ENCODE data around the gene OR5AN1.
"Not testable (repeated sequence)": the region's sequence is repeated elsewhere in the genome, so short reads cannot be mapped to it uniquely, and the experiment has no call there.

OR5AN1 gene

GRCh38 chr11:59365232-59366018 is 6.7 kb downstream of the OR5AN1 start:
- H4K8ac ChIP-seq (ENCODE audit: low read depth, low read length) = no peak overlapping the region
- H2BK120ac ChIP-seq (ENCODE audit: insufficient read depth, low read length, poor library complexity) = no peak overlapping the region
- no peak overlapping the region for H4K12ac ChIP-seq (ENCODE audit: low read depth, low read length)
- no peak overlapping the region for H3K23ac ChIP-seq (ENCODE audit: low read length)
- H3K79me1 ChIP-seq (ENCODE audit: low read length) = no peaks in the 10 kb centered on the region
- H3K4me2 ChIP-seq (ENCODE audit: low read length) = no peak overlapping the region
- no peaks in the 10 kb centered on the region for H3K36me3 ChIP-seq (ENCODE audit: control insufficient read depth in 1 of 2, insufficient read depth in 2 of 2, low read length in 2 of 2)
- no peak overlapping the region for H3K18ac ChIP-seq (ENCODE audit: low read length)
- no peak overlapping the region for H2BK5ac ChIP-seq (ENCODE audit: low read depth, low read length, poor library complexity)
- H4K91ac ChIP-seq (ENCODE audit: low read depth, low read length) = no peak overlapping the region
- H3K27ac ChIP-seq (ENCODE audit: low read depth, low read length) = no peak overlapping the region
- no peaks in the 10 kb centered on the region for H3K27me3 ChIP-seq (ENCODE audit: insufficient read depth, low read length)
- peaks cover 2% of the 10 kb centered on the region for H3K9me3 ChIP-seq (ENCODE audit: insufficient read depth, low read depth, low read length)
- no peak overlapping the region for H2AFZ ChIP-seq (ENCODE audit: insufficient read depth, low read length, poor library complexity)
- no peak overlapping the region for H3K4me3 ChIP-seq (ENCODE audit: low read depth, low read length)
- no peak for DNase-seq
- H3K9ac ChIP-seq (ENCODE audit: low read length) = no peak overlapping the region
- H3K79me2 ChIP-seq (ENCODE audit: control insufficient read depth, insufficient read depth, low read length, poor library complexity) = no peaks in the 10 kb centered on the region
- no peak overlapping the region for H2AK5ac ChIP-seq (ENCODE audit: low read length)
- no peak overlapping the region for H2BK12ac ChIP-seq (ENCODE audit: low read length)
- no peaks in the 10 kb centered on the region for H3K4me1 ChIP-seq (ENCODE audit: control insufficient read depth in 1 of 2, insufficient read depth in 2 of 2, low read length in 2 of 2)
- no peak overlapping the region for H3K4ac ChIP-seq (ENCODE audit: low read depth, low read length)
- H3K14ac ChIP-seq (ENCODE audit: low read length) = no peak overlapping the region

- Histone ChIP-seq H3K4me3 (ENCODE audit: low read depth, low read length) (no peak overlapping the region), H3K9ac (ENCODE audit: low read length) (no peak overlapping the region), H2BK12ac (ENCODE audit: low read length) (no peak overlapping the region), H3K23ac (ENCODE audit: low read length) (no peak overlapping the region), H3K4me2 (ENCODE audit: low read length) (no peak overlapping the region), H3K27me3 (ENCODE audit: insufficient read depth, low read length) (no peaks in the 10 kb centered on the region), H3K79me2 (ENCODE audit: control insufficient read depth, insufficient read depth, low read length, poor library complexity) (no peaks in the 10 kb centered on the region), H4K12ac (ENCODE audit: low read depth, low read length) (no peak overlapping the region), H3K14ac (ENCODE audit: low read length) (no peak overlapping the region), H2AK5ac (ENCODE audit: low read length) (no peak overlapping the region), H3K27ac (ENCODE audit: low read depth, low read length) (no peak overlapping the region), H3K4ac (ENCODE audit: low read depth, low read length) (no peak overlapping the region), H2BK5ac (ENCODE audit: low read depth, low read length, poor library complexity) (no peak overlapping the region), H2BK120ac (ENCODE audit: insufficient read depth, low read length, poor library complexity) (no peak overlapping the region), H3K36me3 (ENCODE audit: control insufficient read depth in 1 of 2, insufficient read depth in 2 of 2, low read length in 2 of 2) (no peaks in the 10 kb centered on the region), H3K18ac (ENCODE audit: low read length) (no peak overlapping the region), H3K79me1 (ENCODE audit: low read length) (no peaks in the 10 kb centered on the region), H4K91ac (ENCODE audit: low read depth, low read length) (no peak overlapping the region), H3K9me3 (ENCODE audit: insufficient read depth, low read depth, low read length) (peaks cover 2% of the 10 kb centered on the region), H4K8ac (ENCODE audit: low read depth, low read length) (no peak overlapping the region), H2AFZ (ENCODE audit: insufficient read depth, low read length, poor library complexity) (no peak overlapping the region), H3K4me1 (ENCODE audit: control insufficient read depth in 1 of 2, insufficient read depth in 2 of 2, low read length in 2 of 2) (no peaks in the 10 kb centered on the region)
- DNase-seq = no peak
- WGBS (ENCODE audit: extremely low coverage, insufficient coverage, insufficient read length) = no CpG with 5 or more reads among the region's 8 CpGs
Observed at GRCh38 chr11:59368238-59369022, 9.7 kb downstream of the OR5AN1 start.

- H3K18ac ChIP-seq (ENCODE audit: low read length); H3K4ac ChIP-seq (ENCODE audit: low read depth, low read length); H3K27ac ChIP-seq (ENCODE audit: low read depth, low read length); H2BK120ac ChIP-seq (ENCODE audit: insufficient read depth, low read length, poor library complexity); H3K14ac ChIP-seq (ENCODE audit: low read length); H3K9me3 ChIP-seq (ENCODE audit: insufficient read depth, low read depth, low read length); H2BK12ac ChIP-seq (ENCODE audit: low read length); H3K36me3 ChIP-seq (ENCODE audit: control insufficient read depth in 1 of 2, insufficient read depth in 2 of 2, low read length in 2 of 2); H3K23ac ChIP-seq (ENCODE audit: low read length); H4K12ac ChIP-seq (ENCODE audit: low read depth, low read length); H2AFZ ChIP-seq (ENCODE audit: insufficient read depth, low read length, poor library complexity); H4K91ac ChIP-seq (ENCODE audit: low read depth, low read length); H3K4me2 ChIP-seq (ENCODE audit: low read length); H2BK5ac ChIP-seq (ENCODE audit: low read depth, low read length, poor library complexity); H3K79me1 ChIP-seq (ENCODE audit: low read length); H3K9ac ChIP-seq (ENCODE audit: low read length); H3K4me3 ChIP-seq (ENCODE audit: low read depth, low read length); H3K79me2 ChIP-seq (ENCODE audit: control insufficient read depth, insufficient read depth, low read length, poor library complexity); H4K8ac ChIP-seq (ENCODE audit: low read depth, low read length); DNase-seq; H3K27me3 ChIP-seq (ENCODE audit: insufficient read depth, low read length); H2AK5ac ChIP-seq (ENCODE audit: low read length); H3K4me1 ChIP-seq (ENCODE audit: control insufficient read depth in 1 of 2, insufficient read depth in 2 of 2, low read length in 2 of 2): not testable (repeated sequence)
- no CpG with 5 or more reads among the region's 3 CpGs for WGBS (ENCODE audit: extremely low coverage, insufficient coverage, insufficient read length)
Observed at GRCh38 chr11:59372324-59372723, 13.6 kb downstream of the OR5AN1 start.

- Histone ChIP-seq H2BK120ac (ENCODE audit: insufficient read depth, low read length, poor library complexity) (no peak overlapping the region), H3K79me2 (ENCODE audit: control insufficient read depth, insufficient read depth, low read length, poor library complexity) (no peaks in the 10 kb centered on the region), H4K12ac (ENCODE audit: low read depth, low read length) (no peak overlapping the region), H4K8ac (ENCODE audit: low read depth, low read length) (no peak overlapping the region), H2BK12ac (ENCODE audit: low read length) (no peak overlapping the region), H3K9me3 (ENCODE audit: insufficient read depth, low read depth, low read length) (no peaks in the 10 kb centered on the region), H4K91ac (ENCODE audit: low read depth, low read length) (no peak overlapping the region), H3K4me3 (ENCODE audit: low read depth, low read length) (no peak overlapping the region), H3K27me3 (ENCODE audit: insufficient read depth, low read length) (no peaks in the 10 kb centered on the region), H3K4ac (ENCODE audit: low read depth, low read length) (no peak overlapping the region), H3K23ac (ENCODE audit: low read length) (no peak overlapping the region), H2AFZ (ENCODE audit: insufficient read depth, low read length, poor library complexity) (no peak overlapping the region), H2AK5ac (ENCODE audit: low read length) (no peak overlapping the region), H3K18ac (ENCODE audit: low read length) (no peak overlapping the region), H2BK5ac (ENCODE audit: low read depth, low read length, poor library complexity) (no peak overlapping the region), H3K27ac (ENCODE audit: low read depth, low read length) (no peak overlapping the region), H3K4me1 (ENCODE audit: control insufficient read depth in 1 of 2, insufficient read depth in 2 of 2, low read length in 2 of 2) (no peaks in the 10 kb centered on the region), H3K9ac (ENCODE audit: low read length) (no peak overlapping the region), H3K4me2 (ENCODE audit: low read length) (no peak overlapping the region), H3K36me3 (ENCODE audit: control insufficient read depth in 1 of 2, insufficient read depth in 2 of 2, low read length in 2 of 2) (no peaks in the 10 kb centered on the region), H3K14ac (ENCODE audit: low read length) (no peak overlapping the region), H3K79me1 (ENCODE audit: low read length) (no peaks in the 10 kb centered on the region)
- DNase-seq = no peak
- no CpG with 5 or more reads among the region's 2 CpGs for WGBS (ENCODE audit: extremely low coverage, insufficient coverage, insufficient read length)
Observed at GRCh38 chr11:59380263-59381059, 21.8 kb downstream of the OR5AN1 start.
